Measurements from ENCODE around the gene EZR.
"Not testable (repeated sequence)": the region's sequence is repeated elsewhere in the genome, so short reads cannot be mapped to it uniquely, and the experiment has no call there.

Gene EZR

GRCh38 chr6:158826819-158827501 is 7.8 kb upstream of the EZR start:
- H3K4me3 ChIP-seq (ENCODE audit: low read depth, low read length) = no peak overlapping the region
- DNase-seq (ENCODE audit: low read depth) = no peak
- TF ChIP-seq, protein P1, sequence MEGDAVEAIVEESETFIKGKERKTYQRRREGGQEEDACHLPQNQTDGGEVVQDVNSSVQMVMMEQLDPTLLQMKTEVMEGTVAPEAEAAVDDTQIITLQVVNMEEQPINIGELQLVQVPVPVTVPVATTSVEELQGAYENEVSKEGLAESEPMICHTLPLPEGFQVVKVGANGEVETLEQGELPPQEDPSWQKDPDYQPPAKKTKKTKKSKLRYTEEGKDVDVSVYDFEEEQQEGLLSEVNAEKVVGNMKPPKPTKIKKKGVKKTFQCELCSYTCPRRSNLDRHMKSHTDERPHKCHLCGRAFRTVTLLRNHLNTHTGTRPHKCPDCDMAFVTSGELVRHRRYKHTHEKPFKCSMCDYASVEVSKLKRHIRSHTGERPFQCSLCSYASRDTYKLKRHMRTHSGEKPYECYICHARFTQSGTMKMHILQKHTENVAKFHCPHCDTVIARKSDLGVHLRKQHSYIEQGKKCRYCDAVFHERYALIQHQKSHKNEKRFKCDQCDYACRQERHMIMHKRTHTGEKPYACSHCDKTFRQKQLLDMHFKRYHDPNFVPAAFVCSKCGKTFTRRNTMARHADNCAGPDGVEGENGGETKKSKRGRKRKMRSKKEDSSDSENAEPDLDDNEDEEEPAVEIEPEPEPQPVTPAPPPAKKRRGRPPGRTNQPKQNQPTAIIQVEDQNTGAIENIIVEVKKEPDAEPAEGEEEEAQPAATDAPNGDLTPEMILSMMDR (conservative IDR thresholded peaks at IDR 0.05; ENCODE audit: low read depth, low read length) = no peak

GRCh38 chr6:158825951-158826306 is 6.8 kb upstream of the EZR start:
- TF ChIP-seq, protein P1 (conservative IDR thresholded peaks at IDR 0.05; ENCODE audit: low read depth, low read length) = no peak
- H3K4me3 ChIP-seq (ENCODE audit: low read depth, low read length) = peak overlapping the region; percentile 30
- peak; percentile 76 for DNase-seq (ENCODE audit: low read depth)

GRCh38 chr6:158825038-158825950 is 6.1 kb upstream of the EZR start:
- H3K4me3 ChIP-seq (ENCODE audit: low read depth, low read length) = peak overlapping the region; percentile 30
- TF ChIP-seq, protein P1 (conservative IDR thresholded peaks at IDR 0.05; ENCODE audit: low read depth, low read length) = no peak
- no peak for DNase-seq (ENCODE audit: low read depth)

GRCh38 chr6:158823616-158824015 is 4.4 kb upstream of the EZR start:
- DNase-seq (ENCODE audit: low read depth); H3K4me3 ChIP-seq (ENCODE audit: low read depth, low read length): not testable (repeated sequence)

- no peak overlapping the region for H3K4me3 ChIP-seq (ENCODE audit: low read depth, low read length)
- TF ChIP-seq, protein P1 (conservative IDR thresholded peaks at IDR 0.05; ENCODE audit: low read depth, low read length) = no peak
Measured at GRCh38 chr6:158819977-158820622, 932 bp upstream of the EZR start.

GRCh38 chr6:158818581-158819212 is 471 bp downstream of the EZR start:
- peak overlapping the region; percentile 74 for H3K4me3 ChIP-seq (ENCODE audit: low read depth, low read length)
- DNase-seq (ENCODE audit: low read depth) = peak; percentile 71
- TF ChIP-seq, protein P1 (conservative IDR thresholded peaks at IDR 0.05; ENCODE audit: low read depth, low read length) = no peak

More at GRCh38 chr6:158819977-158820622, 932 bp upstream of the EZR start:
- DNase-seq (ENCODE audit: low read depth) = peak; percentile 80

Measured in choroid plexus epithelial cell (primary cell).